HL-60 (cell line): ENCODE results near the gene CMTM1.

Experiments
- DNase-seq, 2 experiments: peaks; one replicate each; pipeline ENCODE4 v3.0.0-alpha.2; 2010 to 2020; ENCODE audit warnings: low read depth in 1 of 2, low spot score in 1 of 2
- H3K27ac ChIP-seq: fragments of 250-450 bp; sonication (Bioruptor Pico); replicated peaks from 2 replicates; pipeline ENCODE4 v1.5.1; 2020; ENCODE audit warnings: mild to moderate bottlenecking, moderate library complexity
- H3K27me3 ChIP-seq: fragments of 250-450 bp; sonication (Bioruptor Pico); 2 replicates; pipeline ENCODE4 v1.5.1; 2021; ENCODE audit warnings: mild to moderate bottlenecking, moderate library complexity; ENCODE audit not compliant: insufficient read depth, poor library complexity, severe bottlenecking
- H3K4me3 ChIP-seq: replicated peaks from 2 replicates; pipeline ENCODE4 v1.5.1; 2011; ENCODE audit warnings: mild to moderate bottlenecking, control low read depth, low read length; ENCODE audit not compliant: insufficient read depth
- CTCF ChIP-seq: IDR thresholded peaks from one replicate; pipeline ENCODE4 v1.5.1; 2011; ENCODE audit warnings: low read length, control low read depth, inconsistent platforms; ENCODE audit not compliant: insufficient read depth
- GABPA ChIP-seq: IDR thresholded peaks from 2 replicates; pipeline ENCODE4 v1.6.1; 2012; ENCODE audit warnings: low read depth
- POLR2AphosphoS5 ChIP-seq: IDR thresholded peaks from 2 replicates; pipeline ENCODE4 v1.6.1; 2012; ENCODE audit warnings: low read depth
- REST ChIP-seq: IDR thresholded peaks from 2 replicates; pipeline ENCODE4 v1.6.1; 2012; ENCODE audit warnings: low read depth; ENCODE audit not compliant: insufficient replicate concordance
- SPI1 ChIP-seq: IDR thresholded peaks from 2 replicates; pipeline ENCODE4 v1.6.1; 2012; ENCODE audit warnings: low read depth, mild to moderate bottlenecking, borderline replicate concordance

The CMTM1 gene

GRCh38 chr16:66538910-66539309 lies 27.3 kb upstream of the CMTM1 start:
- no peak for DNase-seq
- TF ChIP-seq POLR2AphosphoS5 (no peak), CTCF (no peak), GABPA (no peak), SPI1 (no peak), REST (no peak)
- Histone ChIP-seq H3K27me3 (no peaks in the 10 kb centered on the region), H3K27ac (no peak overlapping the region), H3K4me3 (no peak overlapping the region)

- no peaks in the 10 kb centered on the region for H3K27me3 ChIP-seq
- TF ChIP-seq SPI1 (no peak), POLR2AphosphoS5 (no peak)
- no peak overlapping the region for H3K4me3 ChIP-seq
- no peak overlapping the region for H3K27ac ChIP-seq
- DNase-seq = no peak
Observed at GRCh38 chr16:66539623-66540469, 26.4 kb upstream of the CMTM1 start.

GRCh38 chr16:66541388-66542355 lies 24.6 kb upstream of the CMTM1 start:
- Histone ChIP-seq H3K27me3 (no peaks in the 10 kb centered on the region), H3K27ac (no peak overlapping the region), H3K4me3 (no peak overlapping the region)
- DNase-seq = no peak
- no peak for TF ChIP-seq GABPA
- TF ChIP-seq REST = no peak
- TF ChIP-seq POLR2AphosphoS5 = no peak
- no peak for TF ChIP-seq CTCF
- no peak for TF ChIP-seq SPI1

- H3K27ac ChIP-seq = no peak overlapping the region
Observed at GRCh38 chr16:66542396-66542795, 23.8 kb upstream of the CMTM1 start.

More at GRCh38 chr16:66542396-66542795, 23.8 kb upstream of the CMTM1 start:
- no peak for TF ChIP-seq CTCF
- no peak for TF ChIP-seq SPI1
- no peak for TF ChIP-seq POLR2AphosphoS5
- H3K4me3 ChIP-seq = no peak overlapping the region
- DNase-seq = no peak
- H3K27me3 ChIP-seq = no peaks in the 10 kb centered on the region
